ENCODE data around the gene RBM6. TPM values are rescaled to one million over a fixed set of nuclear protein-coding genes. Genes with fewer than 3 reads are reported as not detected.

The RBM6 gene
- total and polyA plus RNA-seq, 9 of the 15 experiments (the other 6 are each of a cell fraction or from before 2014, with no cell fraction given) = 19.9 to 82.2 (median 57.8) TPM

- TF ChIP-seq, protein P1, sequence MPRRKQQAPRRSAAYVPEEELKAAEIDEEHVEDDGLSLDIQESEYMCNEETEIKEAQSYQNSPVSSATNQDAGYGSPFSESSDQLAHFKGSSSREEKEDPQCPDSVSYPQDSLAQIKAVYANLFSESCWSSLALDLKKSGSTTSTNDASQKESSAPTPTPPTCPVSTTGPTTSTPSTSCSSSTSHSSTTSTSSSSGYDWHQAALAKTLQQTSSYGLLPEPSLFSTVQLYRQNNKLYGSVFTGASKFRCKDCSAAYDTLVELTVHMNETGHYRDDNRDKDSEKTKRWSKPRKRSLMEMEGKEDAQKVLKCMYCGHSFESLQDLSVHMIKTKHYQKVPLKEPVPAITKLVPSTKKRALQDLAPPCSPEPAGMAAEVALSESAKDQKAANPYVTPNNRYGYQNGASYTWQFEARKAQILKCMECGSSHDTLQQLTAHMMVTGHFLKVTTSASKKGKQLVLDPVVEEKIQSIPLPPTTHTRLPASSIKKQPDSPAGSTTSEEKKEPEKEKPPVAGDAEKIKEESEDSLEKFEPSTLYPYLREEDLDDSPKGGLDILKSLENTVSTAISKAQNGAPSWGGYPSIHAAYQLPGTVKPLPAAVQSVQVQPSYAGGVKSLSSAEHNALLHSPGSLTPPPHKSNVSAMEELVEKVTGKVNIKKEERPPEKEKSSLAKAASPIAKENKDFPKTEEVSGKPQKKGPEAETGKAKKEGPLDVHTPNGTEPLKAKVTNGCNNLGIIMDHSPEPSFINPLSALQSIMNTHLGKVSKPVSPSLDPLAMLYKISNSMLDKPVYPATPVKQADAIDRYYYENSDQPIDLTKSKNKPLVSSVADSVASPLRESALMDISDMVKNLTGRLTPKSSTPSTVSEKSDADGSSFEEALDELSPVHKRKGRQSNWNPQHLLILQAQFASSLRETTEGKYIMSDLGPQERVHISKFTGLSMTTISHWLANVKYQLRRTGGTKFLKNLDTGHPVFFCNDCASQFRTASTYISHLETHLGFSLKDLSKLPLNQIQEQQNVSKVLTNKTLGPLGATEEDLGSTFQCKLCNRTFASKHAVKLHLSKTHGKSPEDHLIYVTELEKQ (CRISPR knock-in tag; IDR thresholded peaks at IDR 0.05) = no peak
- TF ChIP-seq TAF9B (IDR thresholded peaks at IDR 0.05; ENCODE audit: partially characterized antibody) (peak; percentile 63), HMGN3 (IDR thresholded peaks at IDR 0.05; ENCODE audit: borderline replicate concordance, extremely low read depth, insufficient read length, low read depth, low read length) (no peak), ZSCAN32 (CRISPR knock-in tag; IDR thresholded peaks at IDR 0.05) (no peak), KLF6 (CRISPR knock-in tag; IDR thresholded peaks at IDR 0.05; ENCODE audit: borderline replicate concordance) (no peak), CBFA2T2 (conservative IDR thresholded peaks at IDR 0.05) (no peak), CREM (IDR thresholded peaks at IDR 0.05; ENCODE audit: low read depth) (peak; percentile 72), NFE2L1 (tag; IDR thresholded peaks at IDR 0.05; ENCODE audit: borderline replicate concordance, low read depth) (no peak), ZNF12 (CRISPR knock-in tag; IDR thresholded peaks at IDR 0.05) (no peak), BACH1 (tag; IDR thresholded peaks at IDR 0.05) (no peak), ZNF263 (CRISPR knock-in tag; IDR thresholded peaks at IDR 0.05; ENCODE audit: borderline replicate concordance) (no peak), ESRRB (CRISPR knock-in tag; IDR thresholded peaks at IDR 0.05; ENCODE audit: borderline replicate concordance) (no peak), NCOA6 (IDR thresholded peaks at IDR 0.05) (no peak), NR2C1 (IDR thresholded peaks at IDR 0.05) (no peak), NR2C1 (tag; IDR thresholded peaks at IDR 0.05) (no peak), MBD1 (CRISPR knock-in tag; IDR thresholded peaks at IDR 0.05) (no peak), TAF1 (IDR thresholded peaks at IDR 0.05; ENCODE audit: control insufficient read depth, extremely low read depth, insufficient read depth, low read length, severe bottlenecking) (peak; percentile 84), ZNF57 (CRISPR knock-in tag; IDR thresholded peaks at IDR 0.05) (no peak)
- TF ChIP-seq, protein P2, sequence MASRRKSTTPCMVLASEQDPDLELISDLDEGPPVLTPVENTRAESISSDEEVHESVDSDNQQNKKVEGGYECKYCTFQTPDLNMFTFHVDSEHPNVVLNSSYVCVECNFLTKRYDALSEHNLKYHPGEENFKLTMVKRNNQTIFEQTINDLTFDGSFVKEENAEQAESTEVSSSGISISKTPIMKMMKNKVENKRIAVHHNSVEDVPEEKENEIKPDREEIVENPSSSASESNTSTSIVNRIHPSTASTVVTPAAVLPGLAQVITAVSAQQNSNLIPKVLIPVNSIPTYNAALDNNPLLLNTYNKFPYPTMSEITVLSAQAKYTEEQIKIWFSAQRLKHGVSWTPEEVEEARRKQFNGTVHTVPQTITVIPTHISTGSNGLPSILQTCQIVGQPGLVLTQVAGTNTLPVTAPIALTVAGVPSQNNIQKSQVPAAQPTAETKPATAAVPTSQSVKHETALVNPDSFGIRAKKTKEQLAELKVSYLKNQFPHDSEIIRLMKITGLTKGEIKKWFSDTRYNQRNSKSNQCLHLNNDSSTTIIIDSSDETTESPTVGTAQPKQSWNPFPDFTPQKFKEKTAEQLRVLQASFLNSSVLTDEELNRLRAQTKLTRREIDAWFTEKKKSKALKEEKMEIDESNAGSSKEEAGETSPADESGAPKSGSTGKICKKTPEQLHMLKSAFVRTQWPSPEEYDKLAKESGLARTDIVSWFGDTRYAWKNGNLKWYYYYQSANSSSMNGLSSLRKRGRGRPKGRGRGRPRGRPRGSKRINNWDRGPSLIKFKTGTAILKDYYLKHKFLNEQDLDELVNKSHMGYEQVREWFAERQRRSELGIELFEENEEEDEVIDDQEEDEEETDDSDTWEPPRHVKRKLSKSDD (conservative IDR thresholded peaks at IDR 0.05; ENCODE audit: low read length) = no peak
Observed at GRCh38 chr3:50088725-50089608, 149.0 kb downstream of the RBM6 start, which contains the start of gene RBM5 (continued).
